HCT116 (cell line): ENCODE results near the gene SCD5.

ENCODE experiments used
- CEBPB ChIP-seq: IDR thresholded peaks from 2 replicates; pipeline ENCODE4 v1.6.1; 2012; ENCODE audit warnings: low read depth
- CTCF ChIP-seq, 3 experiments: fragments of 200-600 bp in 1 of 3; sonication (generic) in 1 of 3; IDR thresholded peaks in 2 of 3; conservative IDR thresholded peaks in 1 of 3; 2 replicates each; pipeline ENCODE4 v1.5.1; 2012 to 2017; ENCODE audit warnings: low read depth in 2 of 3, low read length in 2 of 3, antibody characterized with exemption in 1 of 3, borderline replicate concordance in 1 of 3, control low read depth in 1 of 3, mild to moderate bottlenecking in 1 of 3, mixed read lengths in 1 of 3, mixed run types in 1 of 3, moderate library complexity in 1 of 3; ENCODE audit not compliant: insufficient read depth in 1 of 3
- EGR1 ChIP-seq: IDR thresholded peaks from 2 replicates; pipeline ENCODE4 v1.6.1; 2012; ENCODE audit warnings: low read depth
- EZH2 ChIP-seq: fragments of 200-600 bp; sonication (generic); IDR thresholded peaks from 2 replicates; pipeline ENCODE4 v1.6.1; 2017; ENCODE audit warnings: antibody characterized with exemption, mixed run types
- EZH2phosphoT487 ChIP-seq: fragments of 200-600 bp; IDR thresholded peaks from 2 replicates; pipeline ENCODE4 v1.6.1; 2018; ENCODE audit warnings: antibody characterized with exemption, borderline replicate concordance
- POLR2A ChIP-seq: IDR thresholded peaks from 2 replicates; pipeline ENCODE4 v1.7.0; 2011; ENCODE audit warnings: borderline replicate concordance; ENCODE audit not compliant: insufficient read depth, insufficient read length; ENCODE audit errors: extremely low read depth
- POLR2AphosphoS5 ChIP-seq: IDR thresholded peaks from 2 replicates; pipeline ENCODE4 v1.6.1; 2011; ENCODE audit warnings: mild to moderate bottlenecking, low read depth, low read length, moderate library complexity
- SIN3A ChIP-seq: IDR thresholded peaks from 2 replicates; pipeline ENCODE4 v1.6.1; 2012; ENCODE audit warnings: low read depth
- TF ChIP-seq, protein P1 (sequence below): IDR thresholded peaks from 2 replicates; pipeline ENCODE4 v1.6.1; 2012; ENCODE audit warnings: low read depth
- TF ChIP-seq, protein P2 (sequence below): IDR thresholded peaks from 2 replicates; pipeline ENCODE4 v1.6.1; 2012
- TF ChIP-seq, protein P3 (sequence below): IDR thresholded peaks from 2 replicates; pipeline ENCODE4 v1.6.1; 2012

DNA sequence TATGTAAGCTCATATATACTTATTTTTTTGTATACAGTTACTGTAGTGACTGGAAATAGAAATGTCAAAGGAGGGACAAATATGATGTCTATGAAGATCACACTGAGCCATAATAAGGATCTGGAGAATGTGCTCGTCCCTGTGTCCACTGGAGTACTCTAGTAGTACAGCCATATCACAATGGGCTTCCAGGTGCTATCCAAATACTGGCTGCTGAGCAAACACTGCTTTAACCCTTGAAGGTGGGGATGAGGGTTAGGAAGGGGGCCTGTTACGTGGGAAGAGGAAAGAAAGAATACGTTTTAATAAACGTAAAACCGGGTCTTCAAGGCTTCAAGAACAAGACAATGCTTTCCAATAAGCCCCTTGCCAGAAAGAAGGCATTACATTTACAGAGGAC lies 207.0 kb downstream of the SCD5 start:
- no peak for TF ChIP-seq CTCF (IDR thresholded peaks at IDR 0.05 in 2 of 3, conservative IDR thresholded peaks at IDR 0.05 in 1 of 3; ENCODE audit: borderline replicate concordance in 1 of 3, insufficient read depth in 1 of 3, low read depth in 2 of 3, low read length in 2 of 3)
- no peak for TF ChIP-seq CEBPB
- TF ChIP-seq EZH2 = no peak
- no peak for TF ChIP-seq EGR1
- TF ChIP-seq, protein P1, sequence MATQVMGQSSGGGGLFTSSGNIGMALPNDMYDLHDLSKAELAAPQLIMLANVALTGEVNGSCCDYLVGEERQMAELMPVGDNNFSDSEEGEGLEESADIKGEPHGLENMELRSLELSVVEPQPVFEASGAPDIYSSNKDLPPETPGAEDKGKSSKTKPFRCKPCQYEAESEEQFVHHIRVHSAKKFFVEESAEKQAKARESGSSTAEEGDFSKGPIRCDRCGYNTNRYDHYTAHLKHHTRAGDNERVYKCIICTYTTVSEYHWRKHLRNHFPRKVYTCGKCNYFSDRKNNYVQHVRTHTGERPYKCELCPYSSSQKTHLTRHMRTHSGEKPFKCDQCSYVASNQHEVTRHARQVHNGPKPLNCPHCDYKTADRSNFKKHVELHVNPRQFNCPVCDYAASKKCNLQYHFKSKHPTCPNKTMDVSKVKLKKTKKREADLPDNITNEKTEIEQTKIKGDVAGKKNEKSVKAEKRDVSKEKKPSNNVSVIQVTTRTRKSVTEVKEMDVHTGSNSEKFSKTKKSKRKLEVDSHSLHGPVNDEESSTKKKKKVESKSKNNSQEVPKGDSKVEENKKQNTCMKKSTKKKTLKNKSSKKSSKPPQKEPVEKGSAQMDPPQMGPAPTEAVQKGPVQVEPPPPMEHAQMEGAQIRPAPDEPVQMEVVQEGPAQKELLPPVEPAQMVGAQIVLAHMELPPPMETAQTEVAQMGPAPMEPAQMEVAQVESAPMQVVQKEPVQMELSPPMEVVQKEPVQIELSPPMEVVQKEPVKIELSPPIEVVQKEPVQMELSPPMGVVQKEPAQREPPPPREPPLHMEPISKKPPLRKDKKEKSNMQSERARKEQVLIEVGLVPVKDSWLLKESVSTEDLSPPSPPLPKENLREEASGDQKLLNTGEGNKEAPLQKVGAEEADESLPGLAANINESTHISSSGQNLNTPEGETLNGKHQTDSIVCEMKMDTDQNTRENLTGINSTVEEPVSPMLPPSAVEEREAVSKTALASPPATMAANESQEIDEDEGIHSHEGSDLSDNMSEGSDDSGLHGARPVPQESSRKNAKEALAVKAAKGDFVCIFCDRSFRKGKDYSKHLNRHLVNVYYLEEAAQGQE = no peak
- TF ChIP-seq POLR2A = no peak
- no peak for TF ChIP-seq SIN3A
- TF ChIP-seq, protein P2, sequence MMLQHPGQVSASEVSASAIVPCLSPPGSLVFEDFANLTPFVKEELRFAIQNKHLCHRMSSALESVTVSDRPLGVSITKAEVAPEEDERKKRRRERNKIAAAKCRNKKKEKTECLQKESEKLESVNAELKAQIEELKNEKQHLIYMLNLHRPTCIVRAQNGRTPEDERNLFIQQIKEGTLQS = no peak
- TF ChIP-seq POLR2AphosphoS5 = no peak
- TF ChIP-seq EZH2phosphoT487 = no peak
- TF ChIP-seq, protein P3, sequence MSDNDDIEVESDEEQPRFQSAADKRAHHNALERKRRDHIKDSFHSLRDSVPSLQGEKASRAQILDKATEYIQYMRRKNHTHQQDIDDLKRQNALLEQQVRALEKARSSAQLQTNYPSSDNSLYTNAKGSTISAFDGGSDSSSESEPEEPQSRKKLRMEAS = no peak
